ENCODE results near the gene GLIS2. TPM values are rescaled to one million over a fixed set of nuclear protein-coding genes. Genes with fewer than 3 reads are reported as not detected.

GLIS2 gene
- total RNA-seq, 8 experiments from 2014 or later: 2.7 to 10.2 (median 7.5) TPM

DNA sequence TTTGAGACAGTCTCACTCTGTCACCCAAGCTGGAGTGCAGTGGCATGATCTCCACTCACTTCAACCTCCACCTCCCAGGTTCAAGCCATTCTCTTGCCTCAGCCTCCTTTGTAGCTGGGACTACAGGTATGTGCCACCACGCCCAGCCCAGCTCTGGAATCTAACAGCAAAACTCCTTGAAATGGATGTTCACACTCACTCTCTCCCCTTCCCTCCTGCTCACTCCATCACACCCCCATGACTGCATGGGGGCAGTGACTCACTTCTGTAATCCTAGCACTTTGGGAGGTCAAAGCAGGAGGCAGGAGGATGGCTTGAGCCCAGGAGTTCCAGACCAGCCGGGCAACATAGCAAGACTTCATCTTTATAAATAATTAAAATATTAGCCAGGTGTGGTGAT, 31.9 kb upstream of the GLIS2 start:
- WGBS, 10 experiments: 20 to 88% (median 80%) methylated on average over 1 to 2 of the region's 2 CpGs; no CpG with 5 or more reads in 5 of the 10 experiments
- no peak for ATAC-seq (replicated peaks in 6 of 8)
- in situ Hi-C loops (cut with MboI; ENCODE audit: low pct_unique_long_range_greater_than_20kb in 2 of 9, low sequenced_read_pairs in 9 of 9, unreplicated experiment in 9 of 9): loop anchor here in 1 of 9 experiments (10.0 kb wide), 1 partner anchor 51 kb away; no protein-coding TSS in a partner anchor

DNA sequence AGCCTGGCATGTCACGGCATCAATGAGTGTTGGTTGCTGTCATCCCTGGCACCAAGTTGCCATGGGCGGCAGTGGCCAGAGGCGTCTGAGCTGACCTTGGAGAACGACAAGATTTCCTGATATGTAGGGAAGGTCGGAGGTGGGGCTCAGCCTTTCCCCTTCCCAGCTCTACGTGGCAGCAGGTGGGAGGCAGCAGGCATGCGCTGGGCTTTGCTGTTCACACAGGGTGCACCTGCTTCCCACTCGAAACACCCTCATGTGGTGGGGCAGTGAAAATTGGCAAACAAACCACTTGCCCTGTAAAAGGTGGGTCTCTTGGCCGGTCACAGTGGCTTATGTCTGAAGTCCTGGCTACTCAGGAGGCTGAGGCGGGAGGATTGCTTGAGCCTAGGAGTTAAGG, 30.7 kb upstream of the GLIS2 start:
- Histone ChIP-seq H3K4me3 (no peak overlapping the region), H3K27ac (no peak overlapping the region), H3K4me1 (replicated peaks in 1 of 2) (peaks cover 5 to 6% of the 10 kb centered on the region in 2 donors)
- in situ Hi-C loops (cut with MboI; ENCODE audit: low pct_unique_long_range_greater_than_20kb in 2 of 9, low sequenced_read_pairs in 9 of 9, unreplicated experiment in 9 of 9): loop anchor here in 1 of 9 experiments (10.0 kb wide), 1 partner anchor 50 kb away; no protein-coding TSS in a partner anchor
- 50 to 87% methylated on average over 1 to 3 of the region's 10 CpGs; no CpG with 5 or more reads in 8 of the 10 experiments for WGBS, 10 experiments
- no peak for ATAC-seq (replicated peaks in 6 of 8)

More for the DNA sequence above, 31.9 kb upstream of the GLIS2 start:
- H3K27ac ChIP-seq: no peak overlapping the region
- peaks cover 2 to 6% of the 10 kb centered on the region in 2 donors for H3K4me1 ChIP-seq (replicated peaks in 1 of 2)
- H3K4me3 ChIP-seq: no peak overlapping the region

DNA sequence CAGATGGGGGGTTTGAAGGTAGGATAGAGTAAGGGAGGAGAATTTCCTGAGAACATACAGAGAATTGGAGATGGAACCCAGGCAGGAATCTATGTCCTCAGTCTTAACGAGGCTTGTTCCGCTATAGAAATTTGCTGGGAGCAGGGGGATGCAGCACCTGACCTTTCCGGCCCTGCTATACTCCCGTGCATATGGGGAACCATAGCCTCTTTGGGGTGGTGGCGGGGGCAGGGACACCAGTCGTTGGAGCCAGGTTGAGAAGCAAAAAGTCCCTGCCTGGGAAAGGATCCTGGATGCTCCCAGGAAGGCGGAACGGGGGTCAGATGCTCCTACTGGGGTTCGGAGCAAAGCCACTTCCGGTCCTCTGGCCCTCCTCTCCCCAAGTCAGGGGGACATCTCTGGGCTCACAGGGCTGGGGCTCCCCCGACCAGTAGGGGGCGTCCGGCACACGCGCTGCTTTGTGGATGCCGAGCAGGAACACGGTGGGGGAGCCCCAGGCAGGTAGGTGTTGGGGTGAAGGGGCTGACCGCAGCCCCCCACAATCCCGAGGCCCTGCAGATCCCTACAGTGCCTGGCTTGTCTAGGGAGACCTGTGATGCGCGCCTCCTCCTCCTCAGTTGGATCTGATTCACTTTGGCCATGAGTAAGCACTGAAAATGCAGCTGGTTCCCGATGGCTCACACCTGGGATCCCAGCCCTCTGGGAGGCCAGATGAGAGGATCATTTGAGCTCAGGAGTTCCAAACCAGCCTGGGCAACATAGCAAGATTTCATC, 27.5 kb upstream of the GLIS2 start:
- in situ Hi-C loops (cut with MboI; ENCODE audit: low pct_unique_long_range_greater_than_20kb in 2 of 9, low sequenced_read_pairs in 9 of 9, unreplicated experiment in 9 of 9): loop anchor here in 1 of 9 experiments (10.0 kb wide), 1 partner anchor 46 kb away; no protein-coding TSS in a partner anchor
- H3K27ac ChIP-seq: no peak overlapping the region
- H3K4me1 ChIP-seq (replicated peaks in 1 of 2): peaks cover 8 to 26% of the 10 kb centered on the region in 2 donors
- 0 to 75% (median 52%) methylated on average over 1 to 7 of the region's 22 CpGs; no CpG with 5 or more reads in 3 of the 10 experiments for WGBS, 10 experiments
- no peak overlapping the region for H3K4me3 ChIP-seq
- ATAC-seq (replicated peaks in 6 of 8): peak; percentile 77 to 98 (median 84)

- peak in 1 of 8 experiments; percentile 6 for ATAC-seq (replicated peaks in 6 of 8)
- H3K27ac ChIP-seq: peak overlapping the region in 1 of 2 donors; percentile 46
- no peak overlapping the region for H3K4me3 ChIP-seq
- H3K4me1 ChIP-seq (replicated peaks in 1 of 2): peaks cover 23 to 42% of the 10 kb centered on the region in 2 donors
- in situ Hi-C loops (cut with MboI; ENCODE audit: low pct_unique_long_range_greater_than_20kb in 2 of 9, low sequenced_read_pairs in 9 of 9, unreplicated experiment in 9 of 9): no loop called here
- 17 to 93% (median 59%) methylated on average over 1 to 6 of the region's 8 CpGs; no CpG with 5 or more reads in 3 of the 10 experiments for whole genome bisulfite sequencing, 10 experiments
Measured at GRCh38 chr16:4290236-4290830, 25.5 kb upstream of the GLIS2 start.

DNA sequence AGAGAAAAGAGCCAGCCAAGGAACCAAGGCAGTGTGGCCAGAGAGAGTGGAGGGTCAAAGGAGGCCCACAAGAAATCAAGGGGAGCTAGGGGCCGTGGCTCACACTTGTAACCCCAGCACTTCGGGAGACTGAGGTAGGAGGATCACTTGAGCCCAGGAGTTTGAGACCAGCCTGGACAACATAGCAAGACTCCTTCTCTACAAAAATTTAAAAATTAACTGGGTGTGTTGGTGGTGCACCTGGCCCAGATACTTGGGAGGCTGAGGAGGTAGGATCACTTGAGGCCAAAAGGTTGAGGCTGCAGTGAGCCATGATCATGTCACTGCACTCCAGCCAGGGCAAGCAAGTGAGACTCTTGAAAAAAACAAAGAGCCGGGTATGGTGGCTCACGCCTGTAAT, 24.2 kb upstream of the GLIS2 start:
- H3K27ac ChIP-seq: no peak overlapping the region
- in situ Hi-C loops (cut with MboI; ENCODE audit: low pct_unique_long_range_greater_than_20kb in 2 of 9, low sequenced_read_pairs in 9 of 9, unreplicated experiment in 9 of 9): no loop called here

GRCh38 chr16:4293181-4293716, 22.6 kb upstream of the GLIS2 start:
- WGBS, 10 experiments: 30 to 100% (median 72%) methylated on average over 1 to 4 of the region's 14 CpGs; no CpG with 5 or more reads in 4 of the 10 experiments
- H3K27ac ChIP-seq: peak overlapping the region; percentile 89 to 90
- H3K4me1 ChIP-seq (replicated peaks in 1 of 2): peaks cover 17 to 48% of the 10 kb centered on the region in 2 donors
- in situ Hi-C loops (cut with MboI; ENCODE audit: low pct_unique_long_range_greater_than_20kb in 2 of 9, low sequenced_read_pairs in 9 of 9, unreplicated experiment in 9 of 9): no loop called here
- no peak overlapping the region for H3K4me3 ChIP-seq
- ATAC-seq (replicated peaks in 6 of 8): no peak

More for the DNA sequence above, 24.2 kb upstream of the GLIS2 start:
- peaks cover 23 to 42% of the 10 kb centered on the region in 2 donors for H3K4me1 ChIP-seq (replicated peaks in 1 of 2)
- H3K4me3 ChIP-seq: no peak overlapping the region
- ATAC-seq (replicated peaks in 6 of 8): no peak
- 89 to 100% (median 92%) methylated on average over 2 to 4 of the region's 4 CpGs; no CpG with 5 or more reads in 5 of the 10 experiments for WGBS, 10 experiments

- H3K4me1 ChIP-seq (replicated peaks in 1 of 2): peaks cover 17 to 48% of the 10 kb centered on the region in 2 donors
- H3K4me3 ChIP-seq: peak overlapping the region in 1 of 5 donors; percentile 7
- 0 to 17% (median 0%) methylated on average over 1 to 7 of the region's 20 CpGs; no CpG with 5 or more reads in 2 of the 10 experiments for WGBS, 10 experiments
- peak; percentile 81 to 98 (median 94) for ATAC-seq (replicated peaks in 6 of 8)
- H3K27ac ChIP-seq: peak overlapping the region; percentile 89 to 90
- in situ Hi-C loops (cut with MboI; ENCODE audit: low pct_unique_long_range_greater_than_20kb in 2 of 9, low sequenced_read_pairs in 9 of 9, unreplicated experiment in 9 of 9): no loop called here
Measured at GRCh38 chr16:4293822-4294457, 21.9 kb upstream of the GLIS2 start.

- H3K27ac ChIP-seq: no peak overlapping the region
- in situ Hi-C loops (cut with MboI; ENCODE audit: low pct_unique_long_range_greater_than_20kb in 2 of 9, low sequenced_read_pairs in 9 of 9, unreplicated experiment in 9 of 9): no loop called here
- no peak overlapping the region for H3K4me3 ChIP-seq
- ATAC-seq (replicated peaks in 6 of 8): no peak
- peaks cover 17 to 41% of the 10 kb centered on the region in 2 donors for H3K4me1 ChIP-seq (replicated peaks in 1 of 2)
- 0 to 94% (median 84%) methylated on average over 2 to 5 of the region's 6 CpGs; no CpG with 5 or more reads in 1 of the 10 experiments for WGBS, 10 experiments
Measured at GRCh38 chr16:4295581-4295980, 20.3 kb upstream of the GLIS2 start.

DNA sequence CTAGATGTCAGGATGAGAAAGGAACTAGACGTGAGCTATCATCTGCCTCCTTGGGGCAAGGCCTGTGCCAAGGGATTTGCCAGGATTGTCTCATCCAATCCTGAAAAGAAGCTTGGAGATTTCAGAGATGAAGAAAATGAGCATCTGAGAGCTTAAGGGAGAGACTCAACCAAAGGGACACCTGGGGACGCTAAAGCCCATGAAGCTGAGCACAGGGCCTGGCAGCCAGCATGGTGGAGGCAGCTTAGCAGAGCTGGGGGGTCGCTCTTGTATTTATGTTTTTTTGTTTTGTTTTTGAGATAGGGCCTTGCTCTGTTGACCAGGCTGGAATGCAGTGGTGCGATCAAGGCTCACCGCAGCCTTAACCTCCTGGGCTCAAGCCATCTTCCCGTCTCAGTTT, 18.4 kb upstream of the GLIS2 start:
- peak overlapping the region in 1 of 2 donors; percentile 59 for H3K27ac ChIP-seq
- peaks cover 17 to 33% of the 10 kb centered on the region in 2 donors for H3K4me1 ChIP-seq (replicated peaks in 1 of 2)
- WGBS, 10 experiments: 80 to 100% (median 96%) methylated on average over 1 to 5 of the region's 6 CpGs; no CpG with 5 or more reads in 1 of the 10 experiments
- no peak overlapping the region for H3K4me3 ChIP-seq
- no peak for ATAC-seq (replicated peaks in 6 of 8)
- in situ Hi-C loops (cut with MboI; ENCODE audit: low pct_unique_long_range_greater_than_20kb in 2 of 9, low sequenced_read_pairs in 9 of 9, unreplicated experiment in 9 of 9): no loop called here

DNA sequence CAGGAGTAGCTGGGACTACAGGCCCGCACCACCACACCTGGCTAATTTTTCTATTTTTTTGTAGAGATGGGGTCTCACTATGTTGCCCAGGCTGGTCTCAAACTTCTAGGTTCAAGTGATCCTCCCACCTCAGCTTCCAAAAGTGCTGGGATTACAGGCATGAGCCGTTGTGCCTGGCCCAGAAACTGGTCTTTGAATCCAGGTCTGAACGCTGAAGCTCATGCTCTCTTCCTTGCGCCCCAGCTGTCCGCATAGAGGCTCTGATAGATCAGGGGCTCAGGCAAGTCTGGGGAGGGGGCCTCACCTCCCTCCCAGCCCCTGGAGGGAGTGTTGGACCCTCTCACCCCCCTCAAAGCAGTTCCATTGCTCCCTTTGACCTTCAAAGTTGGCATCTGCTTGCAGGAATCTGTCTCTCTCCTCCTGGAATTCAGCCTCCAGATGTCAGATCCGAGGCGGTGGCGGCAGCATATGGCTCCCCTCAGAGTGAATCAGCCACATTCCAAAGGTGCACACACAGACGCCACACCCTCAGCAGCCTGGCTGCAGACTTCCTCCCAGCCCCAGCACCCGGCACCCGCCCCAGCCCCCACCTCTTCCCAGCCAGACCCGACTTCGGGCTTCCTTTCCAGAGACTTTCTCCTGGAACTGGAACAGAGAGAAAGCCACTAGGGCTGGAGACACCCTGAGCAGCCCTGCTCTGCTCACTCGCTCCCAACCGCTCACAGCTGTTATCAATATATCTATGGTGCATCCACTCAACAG, 16.9 kb upstream of the GLIS2 start:
- Histone ChIP-seq H3K4me1 (replicated peaks in 1 of 2) (peaks cover 10 to 24% of the 10 kb centered on the region in 2 donors), H3K4me3 (no peak overlapping the region), H3K27ac (peak overlapping the region in 1 of 2 donors; percentile 38)
- peak; percentile 33 to 96 (median 46) for ATAC-seq (replicated peaks in 6 of 8)
- in situ Hi-C loops (cut with MboI; ENCODE audit: low pct_unique_long_range_greater_than_20kb in 2 of 9, low sequenced_read_pairs in 9 of 9, unreplicated experiment in 9 of 9): no loop called here
- 89 to 100% (median 93%) methylated on average over 1 to 3 of the region's 15 CpGs; no CpG with 5 or more reads in 7 of the 10 experiments for WGBS, 10 experiments

GRCh38 chr16:4301177-4301576, 14.7 kb upstream of the GLIS2 start:
- ATAC-seq (replicated peaks in 6 of 8): no peak
- Histone ChIP-seq H3K27ac (no peak overlapping the region), H3K4me1 (replicated peaks in 1 of 2) (peaks cover 11 to 24% of the 10 kb centered on the region in 2 donors), H3K4me3 (no peak overlapping the region)
- in situ Hi-C loops (cut with MboI; ENCODE audit: low pct_unique_long_range_greater_than_20kb in 2 of 9, low sequenced_read_pairs in 9 of 9, unreplicated experiment in 9 of 9): no loop called here
- 97 to 100% (median 100%) methylated on average over 1 to 4 of the region's 4 CpGs; no CpG with 5 or more reads in 3 of the 10 experiments for WGBS, 10 experiments

- in situ Hi-C loops (cut with MboI; ENCODE audit: low pct_unique_long_range_greater_than_20kb in 2 of 9, low sequenced_read_pairs in 9 of 9, unreplicated experiment in 9 of 9): no loop called here
- WGBS, 10 experiments: 57 to 100% (median 95%) methylated on average over 1 to 6 of the region's 6 CpGs
- Histone ChIP-seq H3K27ac (no peak overlapping the region), H3K4me3 (no peak overlapping the region), H3K4me1 (replicated peaks in 1 of 2) (peaks cover 14 to 30% of the 10 kb centered on the region in 2 donors)
- no peak for ATAC-seq (replicated peaks in 6 of 8)
Measured at GRCh38 chr16:4301968-4302367, 13.9 kb upstream of the GLIS2 start.

All from motor neuron (in vitro differentiated cells).